ENCODE results near the gene TBRG1.

DNA sequence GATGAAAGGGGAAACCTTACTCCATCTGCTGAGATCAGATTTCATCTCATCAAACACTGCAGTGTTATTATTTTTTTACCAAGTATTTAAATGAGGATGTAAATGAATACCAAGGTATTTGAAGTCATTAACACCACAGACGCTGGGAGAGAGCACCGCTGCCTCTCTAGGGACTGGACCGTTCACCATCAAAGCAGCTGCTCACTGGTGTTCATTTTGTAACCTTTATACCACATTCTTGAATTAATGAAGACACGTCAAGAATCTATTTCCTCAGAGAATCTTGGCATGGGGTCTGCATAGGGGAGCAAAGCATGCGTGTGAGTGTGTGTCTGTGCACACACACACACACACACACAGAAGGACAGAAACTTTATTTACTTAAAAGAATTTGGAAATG, 35.2 kb downstream of the TBRG1 start:
- TF ChIP-seq YY1 (IDR thresholded peaks at IDR 0.05; ENCODE audit: low read depth, low read length) (no peak), GTF2F1 (IDR thresholded peaks at IDR 0.05; ENCODE audit: borderline replicate concordance, low read depth, low read length) (no peak), SP4 (IDR thresholded peaks at IDR 0.05; ENCODE audit: low read length) (no peak), ZNF274 (IDR thresholded peaks at IDR 0.05; ENCODE audit: borderline replicate concordance, extremely low read depth, low read length) (no peak), HDAC2 (IDR thresholded peaks at IDR 0.05; ENCODE audit: borderline replicate concordance in 1 of 2, low read depth in 2 of 2, low read length in 2 of 2) (no peak), EGR1 (IDR thresholded peaks at IDR 0.05; ENCODE audit: borderline replicate concordance, low read depth, low read length) (no peak), EZH2 (IDR thresholded peaks at IDR 0.05; ENCODE audit: low read depth, low read length, severe bottlenecking) (no peak), SIN3A (conservative IDR thresholded peaks at IDR 0.05 in 1 of 2, IDR thresholded peaks at IDR 0.05 in 1 of 2; ENCODE audit: low read depth in 1 of 2, low read length in 2 of 2) (no peak)
- TF ChIP-seq, protein P1, sequence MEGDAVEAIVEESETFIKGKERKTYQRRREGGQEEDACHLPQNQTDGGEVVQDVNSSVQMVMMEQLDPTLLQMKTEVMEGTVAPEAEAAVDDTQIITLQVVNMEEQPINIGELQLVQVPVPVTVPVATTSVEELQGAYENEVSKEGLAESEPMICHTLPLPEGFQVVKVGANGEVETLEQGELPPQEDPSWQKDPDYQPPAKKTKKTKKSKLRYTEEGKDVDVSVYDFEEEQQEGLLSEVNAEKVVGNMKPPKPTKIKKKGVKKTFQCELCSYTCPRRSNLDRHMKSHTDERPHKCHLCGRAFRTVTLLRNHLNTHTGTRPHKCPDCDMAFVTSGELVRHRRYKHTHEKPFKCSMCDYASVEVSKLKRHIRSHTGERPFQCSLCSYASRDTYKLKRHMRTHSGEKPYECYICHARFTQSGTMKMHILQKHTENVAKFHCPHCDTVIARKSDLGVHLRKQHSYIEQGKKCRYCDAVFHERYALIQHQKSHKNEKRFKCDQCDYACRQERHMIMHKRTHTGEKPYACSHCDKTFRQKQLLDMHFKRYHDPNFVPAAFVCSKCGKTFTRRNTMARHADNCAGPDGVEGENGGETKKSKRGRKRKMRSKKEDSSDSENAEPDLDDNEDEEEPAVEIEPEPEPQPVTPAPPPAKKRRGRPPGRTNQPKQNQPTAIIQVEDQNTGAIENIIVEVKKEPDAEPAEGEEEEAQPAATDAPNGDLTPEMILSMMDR (IDR thresholded peaks at IDR 0.05; ENCODE audit: control extremely low read depth in 1 of 3, insufficient read depth in 1 of 3, low read depth in 1 of 3, low read length in 3 of 3) = no peak

All from H1 (cell line).